ENCODE measurements around the gene FBXO39.
"Not testable (repeated sequence)": the region's sequence is repeated elsewhere in the genome, so short reads cannot be mapped to it uniquely, and the experiment has no call there.

Gene FBXO39

DNA sequence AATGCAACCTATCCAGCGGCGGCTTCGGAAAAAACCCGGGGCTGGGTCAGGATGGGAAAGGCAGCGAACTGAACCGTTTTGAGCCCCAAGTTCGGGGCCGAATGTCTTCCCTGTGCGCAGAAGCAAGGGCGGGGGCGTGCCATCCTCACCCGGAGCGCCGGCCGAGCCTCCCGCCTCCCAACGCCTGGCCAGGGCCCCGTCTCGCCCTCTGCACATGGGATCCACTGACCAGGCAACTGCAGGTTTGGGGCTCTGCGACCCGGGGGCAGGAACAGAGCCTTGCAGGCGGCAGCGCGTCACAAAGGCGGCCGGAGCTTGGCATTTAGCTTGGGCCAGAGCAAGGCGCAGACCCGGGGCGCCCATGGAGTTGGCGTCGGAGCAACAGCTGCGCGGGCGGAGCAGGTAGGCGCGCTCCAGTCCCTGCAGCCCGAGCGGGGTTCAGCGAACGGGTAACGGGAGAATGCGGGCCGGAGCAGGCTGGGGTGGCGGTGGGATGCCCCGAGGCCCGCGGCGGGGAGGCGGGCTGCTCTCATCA, at the start of gene FBXO39:
TSS of gene FBXO39 (plus strand) at position 345 of the 535 bp plus-strand sequence. CDS start 3,654 bp downstream, outside the sequence.
- peaks cover 67% of the 10 kb centered on the region for H3K27me3 Mint-ChIP-seq
- H3K9me3 Mint-ChIP-seq = peaks cover 23 to 57% of the 10 kb centered on the region in 2 donors
- no peak within 1 kb of the TSS for H3K27ac Mint-ChIP-seq
- H3K4me1 Mint-ChIP-seq = peaks cover 13% of the 10 kb centered on the region
- peak; percentile 60 for ATAC-seq
- peak within 1 kb of the TSS in 1 of 2 donors; percentile 49 for H3K4me3 Mint-ChIP-seq
- no peak for DNase-seq

DNA sequence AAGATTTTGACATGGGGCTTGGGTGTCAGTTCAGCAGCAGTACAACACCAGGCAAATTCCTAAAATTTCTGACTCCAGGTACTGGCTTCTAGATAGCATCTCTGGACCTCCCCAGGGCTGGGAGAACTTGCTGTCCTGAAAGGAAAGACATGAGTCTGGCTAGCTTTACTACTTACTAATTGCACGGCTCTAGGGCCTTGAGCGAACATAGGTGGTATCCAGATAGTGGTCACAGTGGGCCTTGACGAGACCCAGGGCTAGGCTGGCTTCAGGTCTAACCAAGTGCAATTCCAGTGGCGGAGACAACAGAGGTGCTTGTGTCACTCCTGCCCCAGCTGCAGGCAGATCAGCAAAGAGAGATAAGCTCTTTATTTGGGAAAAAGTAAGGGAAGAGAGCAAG, 46.5 kb upstream of the FBXO39 start:
- peaks cover 16% of the 10 kb centered on the region for H3K27me3 Mint-ChIP-seq
- peaks cover 0 to 4% of the 10 kb centered on the region in 2 donors for H3K9me3 Mint-ChIP-seq
- H3K4me1 Mint-ChIP-seq = no peaks in the 10 kb centered on the region
- no peak for ATAC-seq
- no peak for DNase-seq
- no peak overlapping the region for H3K27ac Mint-ChIP-seq
- no peak overlapping the region for H3K4me3 Mint-ChIP-seq

DNA sequence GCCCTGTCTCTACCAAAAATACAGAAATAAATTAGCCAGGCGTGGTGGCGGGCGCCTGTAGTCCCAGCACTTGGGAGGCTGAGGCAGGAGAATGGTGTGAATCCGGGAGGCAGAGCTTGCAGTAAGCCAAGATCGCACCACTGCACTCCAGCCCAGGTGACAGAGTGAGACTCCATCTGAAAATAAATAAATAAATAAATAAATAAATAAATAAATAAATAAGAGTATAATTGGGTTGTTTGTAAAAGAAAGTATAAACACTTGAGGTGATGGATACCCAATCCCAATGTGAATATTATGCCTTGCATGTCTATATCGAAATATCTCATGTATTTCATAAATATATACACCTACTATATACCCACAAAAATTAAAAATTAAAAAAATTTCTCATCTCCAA, 29.4 kb upstream of the FBXO39 start:
- ATAC-seq, H3K27ac Mint-ChIP-seq, H3K4me1 Mint-ChIP-seq, H3K4me3 Mint-ChIP-seq, DNase-seq, H3K9me3 Mint-ChIP-seq: not testable (repeated sequence)
- H3K27me3 Mint-ChIP-seq = peaks cover 36% of the 10 kb centered on the region

DNA sequence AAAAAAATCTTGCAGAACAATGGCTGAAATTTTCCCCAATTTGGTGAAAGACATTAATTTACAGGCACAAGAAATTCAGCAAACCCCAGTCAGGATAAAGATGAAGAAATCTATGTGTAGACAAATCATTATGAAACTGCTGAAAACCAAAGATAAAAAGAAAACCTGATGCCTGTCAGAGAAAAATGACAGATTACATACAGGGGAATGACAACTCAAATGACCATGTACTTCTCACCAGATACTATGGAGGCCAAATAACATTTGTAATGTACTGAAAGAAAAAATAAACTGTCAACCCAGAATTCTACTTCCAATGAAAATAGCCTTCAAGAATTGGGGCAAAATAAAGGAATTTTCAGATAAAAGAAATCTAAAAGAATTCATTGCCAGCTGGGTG, 27.4 kb upstream of the FBXO39 start:
- DNase-seq (no peak), ATAC-seq (no peak)
- Mint-ChIP-seq H3K27ac (no peak overlapping the region), H3K9me3 (no peaks in the 10 kb centered on the region), H3K4me1 (peaks cover 25% of the 10 kb centered on the region), H3K4me3 (no peak overlapping the region), H3K27me3 (peaks cover 22% of the 10 kb centered on the region)

DNA sequence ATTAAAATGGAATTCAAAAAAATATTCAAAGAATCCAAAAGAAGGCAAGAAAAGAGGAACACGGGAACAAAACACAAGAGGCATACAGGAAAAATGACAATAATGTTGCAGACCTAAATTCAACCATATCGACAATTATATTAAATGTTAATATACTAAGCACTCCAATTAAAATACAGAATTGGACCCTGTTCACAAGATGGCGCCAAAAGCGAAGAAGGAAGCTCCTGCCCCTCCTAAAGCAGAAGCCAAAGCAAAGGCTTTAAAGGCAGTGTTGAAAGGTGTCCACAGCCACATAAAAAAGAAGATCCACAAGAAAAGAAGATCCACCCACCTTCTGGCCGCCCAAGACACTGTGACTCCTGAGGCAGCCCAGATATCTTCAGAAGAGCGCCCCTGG, 26.5 kb upstream of the FBXO39 start:
- DNase-seq = no peak
- H3K9me3 Mint-ChIP-seq = no peaks in the 10 kb centered on the region
- no peak overlapping the region for H3K4me3 Mint-ChIP-seq
- H3K4me1 Mint-ChIP-seq = peaks cover 33% of the 10 kb centered on the region
- ATAC-seq = no peak
- H3K27me3 Mint-ChIP-seq = peaks cover 16% of the 10 kb centered on the region
- no peak overlapping the region for H3K27ac Mint-ChIP-seq

DNA sequence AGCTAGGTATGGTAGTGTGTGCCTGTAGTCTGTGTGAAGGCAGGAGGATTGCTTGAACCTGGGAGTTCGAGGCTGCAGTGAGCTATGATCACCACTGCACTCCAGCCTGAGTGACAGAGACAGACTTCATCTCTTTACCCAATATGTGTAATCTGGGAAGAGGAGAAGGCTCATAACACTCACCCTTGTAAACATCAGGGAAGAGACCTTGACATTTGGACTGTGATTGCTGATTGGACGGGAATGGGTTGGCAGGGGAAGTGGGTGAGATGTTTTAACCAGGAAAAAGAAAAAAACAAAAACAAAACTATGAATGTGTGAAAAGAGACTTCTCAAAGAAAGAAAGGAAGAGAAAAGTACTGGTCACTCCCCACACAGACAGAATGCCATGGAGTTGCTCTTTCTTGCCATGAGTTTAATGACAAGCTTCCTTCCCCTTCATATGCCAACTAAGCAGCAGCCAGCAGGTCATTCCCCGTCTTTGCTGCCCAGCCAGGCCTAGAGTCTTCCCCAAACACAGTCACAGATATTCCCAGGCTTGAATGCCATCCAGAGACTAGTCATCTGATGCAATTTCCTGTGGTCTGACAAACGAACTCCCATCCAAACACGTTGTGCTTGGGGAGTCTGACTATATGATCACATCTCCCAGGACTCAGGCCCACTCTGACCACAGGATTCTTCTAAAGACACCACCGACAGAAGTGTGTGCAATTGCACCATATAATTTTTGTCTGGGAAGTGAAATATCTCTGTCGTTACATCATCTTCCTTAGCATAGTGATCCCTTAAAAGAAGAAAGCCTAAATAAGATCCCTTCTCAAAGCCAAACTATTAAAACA, 23.7 kb upstream of the FBXO39 start:
- ATAC-seq (no peak), DNase-seq (no peak)
- no peaks in the 10 kb centered on the region for H3K27me3 Mint-ChIP-seq

DNA sequence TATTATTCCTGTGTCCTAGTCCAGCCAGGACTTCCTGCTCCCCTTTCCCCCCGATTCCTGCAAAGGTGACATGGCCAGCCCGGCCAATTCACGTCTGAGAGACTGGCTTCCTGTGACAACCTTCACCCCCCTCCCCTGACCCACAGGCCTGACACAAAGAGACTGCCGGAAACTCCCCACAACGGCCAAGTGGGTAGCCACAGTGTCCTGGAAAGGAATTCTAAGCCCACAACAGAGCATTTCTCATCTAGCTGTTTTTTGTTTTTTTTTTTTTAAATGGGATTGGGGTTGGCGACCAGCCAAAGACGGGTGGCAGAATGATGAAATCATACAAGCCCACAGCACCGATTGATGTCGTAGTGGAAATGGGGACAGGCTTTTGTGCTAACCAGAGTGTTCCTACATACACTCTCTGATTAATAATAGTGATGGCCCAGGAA, 23.0 kb upstream of the FBXO39 start:
- DNase-seq (peak; percentile 58 to 70), ATAC-seq (peak; percentile 78)
- Mint-ChIP-seq H3K27me3 (no peaks in the 10 kb centered on the region), H3K27ac (peak overlapping the region; percentile 97 to 98), H3K9me3 (no peaks in the 10 kb centered on the region), H3K4me3 (peak overlapping the region; percentile 57 to 66), H3K4me1 (peaks cover 66% of the 10 kb centered on the region)

More for the DNA sequence above, 23.7 kb upstream of the FBXO39 start:
- Mint-ChIP-seq H3K9me3 (no peaks in the 10 kb centered on the region), H3K4me1 (peaks cover 59% of the 10 kb centered on the region), H3K4me3 (peak overlapping the region; percentile 57 to 66), H3K27ac (peak overlapping the region; percentile 97 to 98)

DNA sequence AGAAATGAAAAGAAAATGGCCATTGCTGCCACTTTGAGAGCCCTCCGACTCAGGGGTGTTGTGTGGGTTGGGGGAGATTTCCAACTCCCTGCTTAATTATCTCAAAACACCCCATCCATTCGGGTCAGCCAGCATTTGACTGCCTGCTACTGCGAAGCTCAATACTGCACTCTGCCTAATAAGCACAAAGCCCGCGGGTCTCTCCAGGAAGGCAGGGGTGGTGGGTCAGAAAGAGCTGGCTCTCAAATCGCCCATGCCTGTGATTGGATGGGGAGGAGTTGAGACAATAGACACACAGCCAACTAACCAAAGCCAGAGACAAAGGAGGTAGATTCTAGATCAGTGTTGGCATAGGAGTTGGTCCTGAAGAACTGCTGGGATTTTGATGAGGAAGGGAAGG, 22.5 kb upstream of the FBXO39 start:
- H3K4me1 Mint-ChIP-seq = peaks cover 71% of the 10 kb centered on the region
- no peaks in the 10 kb centered on the region for H3K27me3 Mint-ChIP-seq
- H3K4me3 Mint-ChIP-seq = peak overlapping the region; percentile 57 to 59
- peak overlapping the region; percentile 97 to 98 for H3K27ac Mint-ChIP-seq
- ATAC-seq (no peak), DNase-seq (no peak)
- H3K9me3 Mint-ChIP-seq = no peaks in the 10 kb centered on the region

DNA sequence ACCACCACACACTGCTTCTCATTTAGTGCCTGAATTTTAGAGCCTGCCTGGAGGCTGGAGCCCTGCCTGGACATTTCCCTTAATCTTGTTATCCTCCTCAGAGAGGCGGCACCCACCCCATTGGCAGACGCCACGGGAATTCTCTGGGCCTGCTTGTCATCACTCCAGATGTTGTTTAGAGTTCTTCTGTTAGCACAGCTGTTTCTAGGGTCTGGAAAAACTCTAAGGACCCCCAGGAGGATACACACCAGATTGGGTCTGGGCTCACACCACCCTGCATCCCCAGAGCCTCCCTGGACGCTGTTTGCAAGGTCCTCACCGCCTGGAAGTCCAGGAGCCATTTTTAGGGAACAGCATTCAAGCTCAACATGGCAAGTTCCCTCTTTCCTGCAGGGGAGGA, 20.7 kb upstream of the FBXO39 start:
- Mint-ChIP-seq H3K27me3 (no peaks in the 10 kb centered on the region), H3K27ac (peak overlapping the region; percentile 68 to 93), H3K9me3 (no peaks in the 10 kb centered on the region), H3K4me3 (peak overlapping the region; percentile 87 to 91), H3K4me1 (peaks cover 70% of the 10 kb centered on the region)
- no peak for ATAC-seq
- no peak for DNase-seq

DNA sequence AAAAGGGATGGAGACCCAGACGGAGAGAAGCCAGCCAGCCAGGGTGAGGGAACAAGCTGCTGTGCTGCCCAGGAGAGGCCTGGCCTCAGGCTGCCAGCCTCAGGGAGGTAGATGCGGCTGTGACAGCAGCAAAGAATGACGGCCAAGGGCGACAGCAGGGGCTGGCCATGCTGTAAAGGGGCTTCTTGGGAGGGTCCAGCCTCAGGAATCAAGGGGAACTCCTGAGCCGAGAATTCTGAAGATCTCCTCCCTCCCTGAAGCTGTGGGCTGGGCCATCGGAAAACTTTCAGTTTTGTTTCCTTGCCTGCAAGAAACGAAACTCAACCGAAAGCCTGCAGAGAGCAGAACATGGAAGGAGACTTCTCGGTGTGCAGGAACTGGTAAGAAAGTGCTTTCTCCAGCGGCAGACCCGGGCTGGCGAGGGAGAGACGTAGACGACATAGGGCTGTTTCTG, 20.3 kb upstream of the FBXO39 start, which contains the start of gene XAF1:
TSS of gene XAF1 (plus strand) at position 316 of the 454 bp plus-strand sequence. CDS start at position 349, 33 bp downstream.
- no peaks in the 10 kb centered on the region for H3K9me3 Mint-ChIP-seq
- H3K4me3 Mint-ChIP-seq = peak within 1 kb of the TSS; percentile 87 to 91
- peaks cover 70% of the 10 kb centered on the region for H3K4me1 Mint-ChIP-seq
- peak in 1 of 2 donors; percentile 44 for DNase-seq
- no peaks in the 10 kb centered on the region for H3K27me3 Mint-ChIP-seq
- peak within 1 kb of the TSS; percentile 68 to 93 for H3K27ac Mint-ChIP-seq
- ATAC-seq = peak; percentile 52

DNA sequence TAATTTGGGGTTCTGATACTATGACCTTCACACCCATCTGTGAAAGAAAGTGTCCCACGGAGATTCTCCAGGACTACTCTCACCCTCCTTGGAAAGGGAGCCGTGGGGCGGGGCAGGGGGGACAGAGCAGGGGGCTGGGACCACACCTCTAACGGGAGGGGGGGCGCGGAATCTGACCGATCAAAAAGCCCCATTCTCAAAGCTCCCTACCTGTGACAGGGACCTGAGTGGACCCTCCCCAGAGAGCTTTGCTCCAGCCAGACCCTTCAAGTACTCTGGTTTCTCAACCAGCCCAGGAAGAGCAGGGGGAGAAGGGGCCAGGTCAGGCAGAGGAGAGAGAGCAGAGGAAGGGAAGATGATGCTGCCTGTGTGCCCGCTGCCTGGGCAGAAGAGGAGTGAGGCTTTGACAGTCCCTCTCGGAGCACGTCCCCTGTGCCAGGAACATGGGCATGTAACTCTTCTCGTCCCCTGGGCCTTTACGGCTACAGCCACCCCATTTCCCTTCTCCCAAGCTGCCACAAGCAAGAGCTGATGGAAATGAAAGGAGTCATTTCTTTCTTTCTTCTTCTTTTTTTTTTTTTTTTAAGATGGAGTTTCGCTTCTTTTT, 19.5 kb upstream of the FBXO39 start:
- Mint-ChIP-seq H3K27ac (peak overlapping the region; percentile 68 to 93), H3K4me1 (peaks cover 70% of the 10 kb centered on the region), H3K9me3 (no peaks in the 10 kb centered on the region), H3K27me3 (no peaks in the 10 kb centered on the region), H3K4me3 (peak overlapping the region; percentile 87 to 91)
- peak; percentile 29 for ATAC-seq
- DNase-seq = no peak

DNA sequence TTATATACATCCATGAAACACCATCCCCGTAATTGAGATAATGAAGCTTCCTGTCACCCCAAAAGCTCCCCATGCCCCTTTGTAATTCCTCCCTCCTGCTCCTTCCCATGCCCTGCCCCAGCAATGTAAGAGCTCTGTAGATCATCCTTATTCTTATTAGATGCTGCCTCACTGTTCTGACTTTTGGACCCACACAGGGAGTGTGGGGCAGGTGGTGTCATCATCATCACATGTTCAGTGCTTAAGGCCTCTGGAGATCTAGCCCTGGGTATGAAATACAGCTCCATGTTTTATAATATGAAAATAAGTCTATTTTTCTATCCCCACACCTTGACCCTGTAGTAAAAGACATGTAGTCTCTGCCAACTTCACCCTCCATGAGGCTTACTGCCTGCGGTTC, 18.3 kb upstream of the FBXO39 start:
- H3K4me3 Mint-ChIP-seq = peak overlapping the region; percentile 41 to 69

DNA sequence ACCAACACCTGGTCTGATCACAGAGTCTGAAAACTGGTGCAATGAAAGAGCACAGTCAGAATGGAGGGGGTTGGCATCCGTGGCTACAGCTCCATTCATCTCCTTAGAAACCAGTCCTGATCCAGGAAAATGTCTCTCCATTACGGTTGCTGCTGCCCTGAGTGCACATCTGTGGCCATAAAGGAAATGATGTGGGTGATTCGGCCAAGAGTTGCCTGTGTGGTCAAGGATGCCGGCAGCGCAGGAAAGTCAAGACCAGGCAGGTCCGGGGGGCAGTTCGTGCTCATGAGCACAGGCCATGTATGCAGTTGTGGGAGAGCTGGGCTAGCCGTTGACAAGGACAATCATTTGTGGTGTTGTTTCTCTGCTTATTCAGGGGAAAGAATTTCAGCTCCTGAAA, 14.2 kb upstream of the FBXO39 start:
- ATAC-seq (no peak), DNase-seq (no peak)
- no peak overlapping the region for H3K27ac Mint-ChIP-seq
- peaks cover 14 to 15% of the 10 kb centered on the region in 2 donors for H3K9me3 Mint-ChIP-seq
- peaks cover 21% of the 10 kb centered on the region for H3K4me1 Mint-ChIP-seq
- no peak overlapping the region for H3K4me3 Mint-ChIP-seq
- H3K27me3 Mint-ChIP-seq = no peaks in the 10 kb centered on the region

More for the DNA sequence above, 18.3 kb upstream of the FBXO39 start:
- ATAC-seq (no peak), DNase-seq (no peak)
- no peaks in the 10 kb centered on the region for H3K27me3 Mint-ChIP-seq
- no peaks in the 10 kb centered on the region for H3K9me3 Mint-ChIP-seq
- peaks cover 59% of the 10 kb centered on the region for H3K4me1 Mint-ChIP-seq
- peak overlapping the region; percentile 30 to 61 for H3K27ac Mint-ChIP-seq

DNA sequence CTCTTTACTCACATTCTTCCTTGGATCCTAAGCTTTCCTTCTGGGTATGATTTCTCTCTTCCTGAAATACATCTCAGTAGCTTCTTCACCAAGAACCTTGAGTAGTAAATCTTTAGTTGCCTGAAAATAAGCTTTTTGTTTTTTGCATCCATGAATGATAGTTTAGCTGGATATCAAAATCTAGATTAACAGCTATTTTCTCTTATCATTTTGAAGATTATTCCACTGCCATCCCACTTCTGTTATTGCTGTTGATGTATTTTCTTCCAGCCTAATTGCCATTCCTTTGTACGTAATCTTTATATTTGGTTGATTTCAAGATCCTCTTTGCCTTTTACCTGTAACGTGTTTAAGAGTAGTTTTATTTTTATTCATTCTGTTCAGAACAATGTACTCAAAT, 7.6 kb upstream of the FBXO39 start:
- peaks cover 48 to 61% of the 10 kb centered on the region in 2 donors for H3K9me3 Mint-ChIP-seq

DNA sequence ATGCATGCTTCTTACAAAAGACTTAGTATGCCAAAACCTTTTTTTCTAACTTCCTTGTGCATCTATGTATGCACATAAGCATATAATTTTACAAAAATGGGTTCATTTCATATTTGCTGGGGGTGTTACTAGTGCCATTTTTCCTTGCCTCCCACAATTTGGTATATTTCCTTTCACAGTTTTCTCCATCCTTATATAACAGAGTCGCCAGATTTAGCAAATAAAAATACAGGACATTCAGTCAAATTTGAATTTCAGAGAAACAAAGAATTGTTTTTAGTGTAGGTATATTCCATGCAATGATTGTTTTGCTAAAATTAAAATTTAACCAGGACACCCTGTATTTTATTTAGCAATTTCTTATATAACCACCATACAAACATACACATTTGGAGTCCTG, 4.0 kb upstream of the FBXO39 start:
- Mint-ChIP-seq H3K27ac (no peak overlapping the region), H3K4me1 (no peaks in the 10 kb centered on the region), H3K9me3 (peaks cover 47 to 75% of the 10 kb centered on the region in 2 donors), H3K27me3 (peaks cover 29% of the 10 kb centered on the region), H3K4me3 (no peak overlapping the region)
- ATAC-seq = no peak
- DNase-seq = no peak

More for the DNA sequence above, 7.6 kb upstream of the FBXO39 start:
- H3K4me3 Mint-ChIP-seq = no peak overlapping the region
- H3K27ac Mint-ChIP-seq = no peak overlapping the region
- no peaks in the 10 kb centered on the region for H3K4me1 Mint-ChIP-seq
- DNase-seq (no peak), ATAC-seq (no peak)
- no peaks in the 10 kb centered on the region for H3K27me3 Mint-ChIP-seq

Measured in stimulated activated naive CD8-positive, alpha-beta T cell treated with anti-CD3 and anti-CD28 coated beads, Interleukin-15, amount 100 ng/mL, for 72 hours (primary cell).